ENCODE results near the gene CXCL16. TPM values are rescaled to one million over a fixed set of nuclear protein-coding genes. Genes with fewer than 3 reads are reported as not detected.

CXCL16 gene
- total and polyA plus RNA-seq, 12 donors = 2.4 to 50.1 (median 36.2) TPM

- intact Hi-C loops (cut with DNase I) = loop anchor here in 1 of 2 donors (10.0 kb wide), 1 partner anchor 84 kb away; the partner anchor contains the start of gene PSMB6
- H3K4me1 ChIP-seq (replicated peaks in 1 of 2) = peaks cover 11% of the 10 kb centered on the region in 2 donors
- peak in 2 of 7 donors; percentile 31 to 50 for DNase-seq
- peaks cover 0 to 3% of the 10 kb centered on the region in 2 donors for H3K36me3 ChIP-seq (replicated peaks in 1 of 2)
- H3K4me3 ChIP-seq = peak overlapping the region; percentile 13 to 85 (median 56)
- H3K27me3 ChIP-seq = no peaks in the 10 kb centered on the region
- WGBS, 4 donors = 10 to 37% (median 21%) methylated on average over 17 to 57 of the region's 57 CpGs
- peak overlapping the region; percentile 47 to 94 (median 81) for H3K27ac ChIP-seq
- TF ChIP-seq POLR2A (IDR thresholded peaks at IDR 0.05) (no peak), CTCF (IDR thresholded peaks at IDR 0.05) (no peak)
- H3K9me3 ChIP-seq (replicated peaks in 1 of 3) = no peaks in the 10 kb centered on the region
These were observed 28.8 kb downstream of the CXCL16 start for GRCh38 chr17:4710693-4711634.

GRCh38 chr17:4709794-4710692, 29.7 kb downstream of the CXCL16 start, which contains the start of gene ARRB2:
Gene ARRB2, plus strand, starts transcription at chr17:4710632. Its CDS starts 90 bp downstream, at chr17:4710722.
- 1% methylated on average over 20 to 67 of the region's 67 CpGs for WGBS, 4 donors
- H3K27ac ChIP-seq = peak within 1 kb of the TSS; percentile 68 to 94 (median 81)
- intact Hi-C loops (cut with DNase I) = loop anchor here in 1 of 2 donors (10.0 kb wide), 1 partner anchor 85 kb away; the partner anchor contains the start of gene PSMB6

GRCh38 chr17:4708436-4708835, 31.3 kb downstream of the CXCL16 start:
- Histone ChIP-seq H3K4me1 (replicated peaks in 1 of 2) (peaks cover 12 to 13% of the 10 kb centered on the region in 2 donors), H3K4me3 (no peak overlapping the region), H3K27me3 (no peaks in the 10 kb centered on the region), H3K36me3 (replicated peaks in 1 of 2) (no peaks in the 10 kb centered on the region), H3K9me3 (replicated peaks in 1 of 3) (no peaks in the 10 kb centered on the region), H3K27ac (no peak overlapping the region)
- intact Hi-C loops (cut with DNase I) = no loop called here
- WGBS, 4 donors = 71 to 87% (median 84%) methylated on average over 8 of the region's 8 CpGs
- TF ChIP-seq CTCF (IDR thresholded peaks at IDR 0.05) (no peak), POLR2A (IDR thresholded peaks at IDR 0.05) (no peak)
- no peak for DNase-seq

More at GRCh38 chr17:4709794-4710692, 29.7 kb downstream of the CXCL16 start, which contains the start of gene ARRB2:
- Histone ChIP-seq H3K36me3 (replicated peaks in 1 of 2) (no peaks in the 10 kb centered on the region), H3K27me3 (no peaks in the 10 kb centered on the region), H3K9me3 (replicated peaks in 1 of 3) (no peaks in the 10 kb centered on the region), H3K4me3 (peak within 1 kb of the TSS; percentile 13 to 85 (median 56)), H3K4me1 (replicated peaks in 1 of 2) (peaks cover 11% of the 10 kb centered on the region in 2 donors)
- DNase-seq = peak; percentile 97 to 99 (median 99)
- TF ChIP-seq CTCF (IDR thresholded peaks at IDR 0.05) (peak; percentile 39 to 89 (median 80)), POLR2A (IDR thresholded peaks at IDR 0.05) (peak in 1 of 2 donors; percentile 62)
